CD4-positive, alpha-beta T cell treated with Interleukin-4 for 1 hour (primary cell): ENCODE data around the gene CD22.
"Not testable (repeated sequence)": the region's sequence is repeated elsewhere in the genome, so short reads cannot be mapped to it uniquely, and the experiment has no call there.

Experiments
- DNase-seq, 2 donors: peaks; one replicate each; pipeline ENCODE4 v3.0.0-alpha.2; 2020 to 2022

The CD22 gene

GRCh38 chr19:35362261-35363000, 33.4 kb downstream of the CD22 start:
- no peak for DNase-seq

- DNase-seq, result no peak
Measured at GRCh38 chr19:35363001-35363590, 34.1 kb downstream of the CD22 start.

DNA sequence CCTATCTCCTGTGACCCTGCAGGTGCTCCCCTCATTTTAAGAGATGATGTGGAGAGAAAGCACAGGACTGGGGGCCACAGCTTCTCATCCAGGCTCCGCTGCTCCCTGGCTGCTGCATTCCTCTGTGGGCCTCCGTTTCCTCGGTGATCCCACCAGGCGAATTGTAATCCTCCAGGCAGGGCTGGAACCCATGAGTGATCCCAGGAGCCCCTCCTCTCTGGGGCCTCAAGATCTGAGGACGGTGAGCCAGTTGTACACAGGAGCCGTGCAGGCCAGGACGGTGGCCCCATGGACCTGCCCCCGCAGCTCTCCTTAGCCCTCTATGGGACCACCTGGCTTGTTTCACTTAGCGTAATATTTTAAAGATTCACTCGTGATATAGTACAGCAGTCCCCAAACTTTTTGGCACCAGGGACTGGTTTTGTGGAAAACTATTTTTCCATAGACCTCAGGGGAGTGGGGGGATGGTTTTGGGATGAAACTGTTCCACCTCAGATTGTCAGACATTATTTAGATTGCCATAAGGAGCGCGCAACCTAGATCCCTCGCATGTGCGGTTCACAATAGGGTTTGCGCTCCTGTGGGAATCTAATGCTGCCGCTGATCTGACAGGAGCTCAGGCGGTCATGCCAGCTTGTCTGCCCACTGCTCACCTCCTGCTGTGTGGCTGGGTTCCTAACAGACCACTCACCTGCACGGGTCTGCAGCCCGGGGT, 34.9 kb downstream of the CD22 start:
- no peak for DNase-seq

GRCh38 chr19:35365303-35365702, 36.3 kb downstream of the CD22 start:
- DNase-seq, result no peak

DNA sequence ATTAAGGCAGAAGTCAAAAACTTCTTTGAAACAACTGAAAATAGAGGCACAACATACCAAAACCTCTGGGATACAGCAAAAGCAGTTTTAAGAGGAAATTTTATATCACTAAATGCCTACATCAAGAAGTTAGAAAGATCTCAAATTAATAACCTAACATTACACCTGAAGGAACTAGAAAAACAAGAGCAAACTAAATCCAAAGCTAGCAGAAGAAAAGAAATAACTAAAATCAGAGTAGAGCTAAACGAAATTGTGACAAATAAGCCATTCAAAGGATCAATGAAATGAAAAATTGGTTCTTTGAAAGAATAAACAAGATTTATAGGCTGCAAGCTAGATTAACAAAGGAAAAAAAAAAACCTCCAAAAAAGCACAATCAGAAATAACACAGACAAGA, 39.4 kb downstream of the CD22 start:
- no peak for DNase-seq

DNA sequence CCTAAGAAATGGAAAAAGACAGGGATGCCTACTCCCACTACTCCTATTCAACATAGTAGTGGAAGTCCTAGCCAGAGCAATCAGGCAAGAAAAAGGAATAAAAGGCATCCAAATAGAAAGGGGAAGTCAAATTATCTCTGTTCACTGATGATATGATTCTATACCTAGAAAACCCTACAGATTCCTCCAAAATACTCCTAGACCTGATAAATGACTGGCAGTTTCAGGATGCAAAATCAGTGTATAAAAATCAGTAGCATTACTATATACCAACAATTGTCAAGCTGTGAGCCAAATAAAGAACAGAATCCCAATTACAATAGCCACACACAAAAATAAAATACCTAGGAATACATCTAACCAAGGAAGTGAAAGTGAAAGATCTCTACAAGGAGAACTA, 40.5 kb downstream of the CD22 start:
- no peak for DNase-seq

- DNase-seq, result no peak
Measured at GRCh38 chr19:35370722-35371121, 41.7 kb downstream of the CD22 start, which contains the start of gene GPR42. GPR42 (plus strand) TSS chr19:35371068; CDS start chr19:35371360, 292 bp downstream.

GRCh38 chr19:35373492-35373891, 44.5 kb downstream of the CD22 start:
- no peak for DNase-seq

DNA sequence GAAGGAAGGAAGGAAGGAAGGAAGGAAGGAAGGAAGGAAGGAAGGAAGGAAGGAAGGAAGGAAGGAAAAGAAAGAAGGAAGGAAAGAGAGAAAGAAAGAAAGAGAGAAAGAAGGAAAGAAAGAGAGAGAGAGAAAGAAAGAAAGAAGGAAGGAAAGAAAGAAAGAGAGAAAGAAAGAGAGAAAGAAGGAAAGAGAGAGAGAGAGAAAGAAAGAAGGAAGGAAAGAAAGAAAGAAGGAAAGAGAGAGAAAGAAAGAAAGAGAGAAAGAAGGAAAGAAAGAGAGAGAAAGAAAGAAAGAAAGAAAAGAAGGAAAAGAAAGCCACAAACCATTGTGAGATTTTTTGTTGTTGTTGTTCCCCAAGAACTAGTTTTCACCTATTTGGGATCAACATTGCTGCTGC, 45.0 kb downstream of the CD22 start:
- not testable (repeated sequence) for DNase-seq

GRCh38 chr19:35375505-35376307, 46.7 kb downstream of the CD22 start:
- no peak for DNase-seq

DNA sequence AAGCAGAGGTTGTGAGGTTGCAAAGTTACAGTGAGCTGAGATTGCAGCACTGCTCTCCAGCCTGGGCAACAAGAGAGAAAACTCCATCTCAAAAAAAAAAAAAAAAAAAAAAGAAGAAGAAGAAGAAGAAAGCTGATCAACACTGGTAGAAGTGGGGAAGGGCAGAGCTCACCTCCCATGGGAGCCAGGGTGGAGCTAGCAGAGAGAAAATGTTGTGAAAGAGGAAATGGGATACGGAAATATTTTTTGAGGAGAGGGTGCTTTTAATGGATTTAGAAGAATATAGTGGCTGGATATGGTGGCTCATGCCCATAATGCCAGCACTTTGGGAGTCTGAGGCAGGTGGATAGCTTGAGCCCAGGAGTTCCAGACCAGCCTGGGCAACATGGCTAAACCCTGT, 48.7 kb downstream of the CD22 start:
- no peak for DNase-seq

- DNase-seq, result no peak
Measured at GRCh38 chr19:35378356-35378755, 49.4 kb downstream of the CD22 start.

GRCh38 chr19:35379545-35379944, 50.6 kb downstream of the CD22 start:
- DNase-seq, result not testable (repeated sequence)

DNA sequence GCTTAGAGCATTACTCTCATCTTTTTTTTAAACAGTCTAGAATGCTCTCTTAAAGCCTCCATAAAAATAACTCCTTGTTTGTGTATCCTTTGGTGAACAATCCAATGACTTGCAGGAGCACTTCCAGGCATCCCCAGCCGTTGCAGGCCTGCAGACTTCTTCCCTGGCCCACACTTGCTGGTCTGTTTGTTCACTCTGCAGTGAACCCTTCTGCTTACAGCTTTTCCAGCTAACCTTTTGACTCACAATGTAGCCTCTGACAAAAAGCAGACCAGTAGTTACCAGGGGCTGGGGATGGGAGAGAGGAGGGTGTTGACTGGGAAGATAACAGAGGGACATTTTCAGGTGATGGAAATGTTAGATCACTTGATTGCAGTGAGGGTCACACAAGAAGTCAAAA, 51.0 kb downstream of the CD22 start:
- no peak for DNase-seq

GRCh38 chr19:35380450-35381124, 51.6 kb downstream of the CD22 start:
- no peak for DNase-seq

DNA sequence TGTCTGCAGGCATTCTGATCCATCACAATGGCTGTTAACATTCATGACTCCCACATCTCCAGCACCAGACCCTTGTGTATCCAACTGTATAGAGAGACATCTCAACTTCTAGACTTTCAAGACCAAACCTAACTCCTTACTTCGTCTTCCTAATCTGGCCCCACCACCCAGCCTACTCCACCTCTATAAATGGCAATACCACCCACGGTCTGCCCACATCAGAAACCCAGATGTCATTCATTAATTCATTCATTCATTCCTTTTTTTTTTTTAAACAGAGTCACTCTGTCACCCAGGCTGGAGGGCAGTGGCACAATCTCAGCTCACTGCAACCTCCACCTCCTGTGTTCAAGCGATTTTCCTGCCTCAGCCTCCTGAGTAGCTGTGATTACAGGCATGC, 52.3 kb downstream of the CD22 start:
- no peak for DNase-seq

DNA sequence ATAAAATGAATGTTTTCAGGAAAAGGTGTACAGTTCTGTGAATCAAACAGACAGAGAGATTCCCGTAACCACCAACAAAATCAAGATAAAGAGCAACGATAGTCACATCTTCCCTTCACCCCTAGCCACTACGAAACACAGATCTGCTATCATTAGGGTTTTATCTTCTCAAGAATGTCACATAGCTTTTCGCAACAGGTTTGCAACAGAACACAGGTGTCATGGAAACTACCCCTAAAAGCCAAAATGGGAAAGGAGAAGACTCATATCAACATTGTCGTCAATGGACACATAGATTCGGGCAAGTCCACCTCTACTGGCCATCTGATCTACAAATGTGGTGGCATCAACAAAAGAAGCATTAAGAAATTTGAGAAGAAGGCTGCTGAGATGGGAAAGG, 52.9 kb downstream of the CD22 start:
- no peak for DNase-seq

- no peak for DNase-seq
Measured at GRCh38 chr19:35383536-35383935, 54.5 kb downstream of the CD22 start.

GRCh38 chr19:35388277-35389054, 59.5 kb downstream of the CD22 start:
- no peak for DNase-seq

DNA sequence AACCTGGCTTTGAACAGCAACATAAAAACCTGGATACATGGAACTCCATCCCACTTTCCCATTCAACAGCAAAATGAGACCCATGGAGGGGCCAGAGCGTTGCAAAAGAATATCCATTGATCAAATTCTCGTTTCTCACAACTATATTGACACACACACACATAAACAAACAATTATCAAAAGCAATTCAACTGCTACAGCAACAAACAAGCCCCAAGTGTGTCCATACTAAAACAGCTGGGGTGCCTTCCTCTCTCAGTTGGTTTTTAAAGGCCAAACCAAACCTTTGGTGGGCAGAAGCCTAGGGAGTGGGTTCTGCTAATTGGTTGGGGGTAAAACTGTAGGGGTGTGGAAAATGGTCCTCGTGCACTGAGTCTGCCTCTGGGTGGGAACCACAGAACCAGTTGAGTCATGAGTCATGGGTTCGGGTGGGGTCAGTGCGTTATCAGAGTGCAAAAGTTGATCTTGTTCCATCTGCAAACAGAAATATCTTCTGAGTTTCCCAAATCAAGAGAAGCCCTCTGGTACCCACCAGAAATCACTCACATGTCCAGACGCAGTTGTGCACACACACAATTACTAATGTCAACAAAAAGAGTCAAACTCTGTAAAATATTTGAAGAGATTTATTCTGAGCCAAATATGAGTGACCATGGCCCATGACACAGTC, 60.3 kb downstream of the CD22 start:
- no peak for DNase-seq
